Activated naive CD4-positive, alpha-beta T cell treated with Interleukin-2 at 50 U/mL for 16 hours (primary cell): ENCODE results near the gene TMEM175.

Experiments used
- DNase-seq: peaks from one replicate; pipeline ENCODE4 v3.0.0-alpha.2; 2020

TMEM175 gene

GRCh38 chr4:899556-899906 lies 32.7 kb upstream of the TMEM175 start:
- DNase-seq = no peak

GRCh38 chr4:900073-900472 lies 32.2 kb upstream of the TMEM175 start:
- DNase-seq = no peak

- no peak for DNase-seq
Measured at GRCh38 chr4:900721-901120, 31.5 kb upstream of the TMEM175 start.

GRCh38 chr4:901192-901910 lies 30.9 kb upstream of the TMEM175 start:
- DNase-seq = no peak

- no peak for DNase-seq
Measured at GRCh38 chr4:903066-904046, 28.9 kb upstream of the TMEM175 start.

- DNase-seq = no peak
Measured at GRCh38 chr4:905485-906338, 26.5 kb upstream of the TMEM175 start.

- no peak for DNase-seq
Measured at GRCh38 chr4:906339-907102, 25.7 kb upstream of the TMEM175 start.

GRCh38 chr4:907103-907400 lies 25.2 kb upstream of the TMEM175 start:
- DNase-seq = no peak

- DNase-seq = no peak
Measured at GRCh38 chr4:907691-908425, 24.4 kb upstream of the TMEM175 start.

- DNase-seq = no peak
Measured at GRCh38 chr4:909131-909571, 23.1 kb upstream of the TMEM175 start.

GRCh38 chr4:909821-910220 lies 22.4 kb upstream of the TMEM175 start:
- no peak for DNase-seq

GRCh38 chr4:910366-911091 lies 21.7 kb upstream of the TMEM175 start:
- no peak for DNase-seq

GRCh38 chr4:911221-911751 lies 21.0 kb upstream of the TMEM175 start:
- DNase-seq = no peak

- no peak for DNase-seq
Measured at GRCh38 chr4:911871-912490, 20.3 kb upstream of the TMEM175 start.

GRCh38 chr4:912548-913279 lies 19.5 kb upstream of the TMEM175 start:
- DNase-seq = no peak

GRCh38 chr4:913280-913618 lies 19.0 kb upstream of the TMEM175 start:
- no peak for DNase-seq

- no peak for DNase-seq
Measured at GRCh38 chr4:914531-914930, 17.7 kb upstream of the TMEM175 start.

GRCh38 chr4:915041-915474 lies 17.2 kb upstream of the TMEM175 start:
- no peak for DNase-seq

GRCh38 chr4:915595-915994 lies 16.7 kb upstream of the TMEM175 start:
- no peak for DNase-seq

- no peak for DNase-seq
Measured at GRCh38 chr4:917466-917865, 14.8 kb upstream of the TMEM175 start.
